AG09309 (cell line): ENCODE data around the gene FKRP.
A peak's percentile ranks its signal among the peaks of the same experiment; 100 is the strongest.
"Not testable (repeated sequence)": the region's sequence is repeated elsewhere in the genome, so short reads cannot be mapped to it uniquely, and the experiment has no call there.

ENCODE experiments used
- DNase-seq: peaks from one replicate; pipeline ENCODE4 v3.0.0-alpha.2; 2010; ENCODE audit warnings: low read depth
- H3K4me3 ChIP-seq: 2 replicates; pipeline ENCODE4 v1.5.1; 2011; ENCODE audit warnings: mild to moderate bottlenecking, low read depth, low read length, moderate library complexity; ENCODE audit not compliant: control insufficient read depth
- CTCF ChIP-seq: IDR thresholded peaks from 2 replicates; pipeline ENCODE4 v1.5.1; 2011; ENCODE audit warnings: mild to moderate bottlenecking, low read depth, low read length, inconsistent platforms; ENCODE audit not compliant: insufficient read depth, control insufficient read depth; ENCODE audit errors: missing control alignments

The FKRP gene

GRCh38 chr19:46764817-46765291 lies 19.0 kb downstream of the FKRP start:
- TF ChIP-seq CTCF, result no peak
- H3K4me3 ChIP-seq, result no peak overlapping the region
- no peak for DNase-seq

GRCh38 chr19:46766569-46767317 lies 20.9 kb downstream of the FKRP start:
- no peak overlapping the region for H3K4me3 ChIP-seq
- DNase-seq, result no peak
- TF ChIP-seq CTCF, result peak; percentile 69

- not testable (repeated sequence) for DNase-seq, H3K4me3 ChIP-seq
Observed at GRCh38 chr19:46768746-46769145, 22.9 kb downstream of the FKRP start.

GRCh38 chr19:46772170-46773017 lies 26.5 kb downstream of the FKRP start:
- no peak for DNase-seq
- no peak overlapping the region for H3K4me3 ChIP-seq
- TF ChIP-seq CTCF, result no peak

GRCh38 chr19:46773018-46773399 lies 27.2 kb downstream of the FKRP start:
- no peak overlapping the region for H3K4me3 ChIP-seq
- TF ChIP-seq CTCF, result no peak
- DNase-seq, result no peak

- TF ChIP-seq CTCF, result no peak
- H3K4me3 ChIP-seq, result no peak overlapping the region
- no peak for DNase-seq
Observed at GRCh38 chr19:46775642-46776258, 29.9 kb downstream of the FKRP start.
